Neural progenitor cell (in vitro differentiated cells): ENCODE measurements around the gene HS3ST4. TPM values are rescaled to one million over a fixed set of nuclear protein-coding genes. Genes with fewer than 3 reads are reported as not detected.

Source experiments
- DNase-seq: peaks from one replicate; pipeline ENCODE4 v3.0.0-alpha.2; 2016; ENCODE audit warnings: low spot score
- H2AFZ ChIP-seq: fragments of 200-600 bp; sonication (generic); replicated peaks from 2 replicates; pipeline ENCODE4 v1.6.1; 2016; ENCODE audit warnings: antibody characterized with exemption
- H3F3A ChIP-seq: fragments of 200-600 bp; sonication (generic); 2 replicates; pipeline ENCODE4 v1.6.1; 2016; ENCODE audit warnings: antibody characterized with exemption, low read depth
- H3K27ac ChIP-seq: fragments of 200-600 bp; sonication (generic); 2 replicates; pipeline ENCODE4 v1.5.1; 2016; ENCODE audit warnings: mild to moderate bottlenecking
- H3K27me3 ChIP-seq: fragments of 200-600 bp; sonication (generic); 2 replicates; pipeline ENCODE4 v1.6.1; 2016; ENCODE audit warnings: mild to moderate bottlenecking, moderate library complexity
- H3K36me3 ChIP-seq: fragments of 200-600 bp; sonication (generic); 2 replicates; pipeline ENCODE4 v1.5.1; 2016
- H3K4me1 ChIP-seq: fragments of 200-600 bp; sonication (generic); 2 replicates; pipeline ENCODE4 v1.6.1; 2016; ENCODE audit warnings: mixed run types
- H3K4me2 ChIP-seq: fragments of 200-600 bp; sonication (generic); 2 replicates; pipeline ENCODE4 v1.6.1; 2016
- H3K4me3 ChIP-seq: fragments of 200-600 bp; sonication (generic); 2 replicates; pipeline ENCODE4 v1.5.1; 2016
- H3K79me2 ChIP-seq: fragments of 200-600 bp; sonication (generic); 2 replicates; pipeline ENCODE4 v1.6.1; 2016; ENCODE audit warnings: low read depth
- H3K9ac ChIP-seq: fragments of 200-600 bp; sonication (generic); 2 replicates; pipeline ENCODE4 v1.6.1; 2016
- H3K9me3 ChIP-seq: fragments of 200-600 bp; sonication (generic); 2 replicates; pipeline ENCODE4 v1.5.1; 2016; ENCODE audit warnings: low read depth
- H4K20me1 ChIP-seq: fragments of 200-600 bp; sonication (generic); 2 replicates; pipeline ENCODE4 v1.6.1; 2016; ENCODE audit warnings: low read depth
- H3K27ac Mint-ChIP-seq: 3 replicates; pipeline ENCODE4 v1.8.0; 2021; ENCODE audit warnings: mixed read lengths
- H3K27me3 Mint-ChIP-seq: 2 replicates; pipeline ENCODE4 v1.8.0; 2022; ENCODE audit warnings: low read depth, mild to moderate bottlenecking, inconsistent platforms, moderate library complexity, mixed read lengths; ENCODE audit not compliant: insufficient read depth
- H3K36me3 Mint-ChIP-seq: 3 replicates; pipeline ENCODE4 v1.8.0; 2021; ENCODE audit warnings: mixed read lengths
- H3K4me1 Mint-ChIP-seq: 3 replicates; pipeline ENCODE4 v1.8.0; 2021; ENCODE audit warnings: mixed read lengths
- H3K4me3 Mint-ChIP-seq: 3 replicates; pipeline ENCODE4 v1.8.0; 2021; ENCODE audit warnings: mild to moderate bottlenecking, moderate library complexity, mixed read lengths
- H3K9me3 Mint-ChIP-seq: 3 replicates; pipeline ENCODE4 v1.8.0; 2020; ENCODE audit warnings: mixed read lengths
- CTCF ChIP-seq: fragments of 200-600 bp; sonication (generic); IDR thresholded peaks from 2 replicates; pipeline ENCODE4 v1.5.1; 2017; ENCODE audit warnings: antibody characterized with exemption, mild to moderate bottlenecking
- EZH2 ChIP-seq: fragments of 200-600 bp; sonication (generic); IDR thresholded peaks from 2 replicates; pipeline ENCODE4 v1.6.1; 2017; ENCODE audit warnings: antibody characterized with exemption, mild to moderate bottlenecking, moderate library complexity
- EZH2phosphoT487 ChIP-seq: fragments of 200-600 bp; sonication (generic); IDR thresholded peaks from 2 replicates; pipeline ENCODE4 v1.6.1; 2017; ENCODE audit warnings: antibody characterized with exemption
- total RNA-seq: library from RNA; depleted of rRNA; stranded (reverse); fragments of >200 nt; gene quantifications from 2 replicates; pipeline ENCODE4 v1.2.3, GENCODE V29; 2015; ENCODE audit warnings: low replicate concordance

Gene HS3ST4
- total RNA-seq, 1 donor from 2014 or later = 2.5 TPM

- TF ChIP-seq EZH2phosphoT487 (no peak), CTCF (no peak), EZH2 (no peak)
- no peak overlapping the region for H3K4me2 ChIP-seq
- H3F3A ChIP-seq = peaks cover 7% of the 10 kb centered on the region
- H4K20me1 ChIP-seq = no peaks in the 10 kb centered on the region
- no peaks in the 10 kb centered on the region for H3K27me3 ChIP-seq
- no peak for DNase-seq
- H3K4me3 Mint-ChIP-seq = no peak overlapping the region
- H3K9ac ChIP-seq = no peak overlapping the region
- no peaks in the 10 kb centered on the region for H3K36me3 ChIP-seq
- H3K4me1 ChIP-seq = no peaks in the 10 kb centered on the region
- H3K79me2 ChIP-seq = no peaks in the 10 kb centered on the region
- H3K9me3 Mint-ChIP-seq = peaks cover 4% of the 10 kb centered on the region
- no peak overlapping the region for H3K27ac ChIP-seq
- H3K36me3 Mint-ChIP-seq = no peaks in the 10 kb centered on the region
- H2AFZ ChIP-seq = no peak overlapping the region
- H3K27ac Mint-ChIP-seq = no peak overlapping the region
- no peaks in the 10 kb centered on the region for H3K9me3 ChIP-seq
- no peak overlapping the region for H3K4me3 ChIP-seq
- no peaks in the 10 kb centered on the region for H3K4me1 Mint-ChIP-seq
- peaks cover 5% of the 10 kb centered on the region for H3K27me3 Mint-ChIP-seq
These were observed 465.6 kb downstream of the HS3ST4 start for GRCh38 chr16:26157319-26157718.

- Histone ChIP-seq H4K20me1 (no peaks in the 10 kb centered on the region), H3K27ac (no peak overlapping the region), H3K27me3 (no peaks in the 10 kb centered on the region), H3K9me3 (no peaks in the 10 kb centered on the region), H2AFZ (no peak overlapping the region), H3K79me2 (no peaks in the 10 kb centered on the region), H3K36me3 (no peaks in the 10 kb centered on the region), H3K4me3 (no peak overlapping the region), H3K9ac (no peak overlapping the region), H3K4me2 (no peak overlapping the region), H3K4me1 (no peaks in the 10 kb centered on the region), H3F3A (peaks cover 7% of the 10 kb centered on the region)
- DNase-seq = no peak
- no peak overlapping the region for H3K4me3 Mint-ChIP-seq
- TF ChIP-seq CTCF = no peak
- TF ChIP-seq EZH2phosphoT487 = no peak
- no peak for TF ChIP-seq EZH2
- H3K36me3 Mint-ChIP-seq = no peaks in the 10 kb centered on the region
- peaks cover 5% of the 10 kb centered on the region for H3K27me3 Mint-ChIP-seq
- no peak overlapping the region for H3K27ac Mint-ChIP-seq
- peaks cover 4% of the 10 kb centered on the region for H3K9me3 Mint-ChIP-seq
- no peaks in the 10 kb centered on the region for H3K4me1 Mint-ChIP-seq
These were observed 466.5 kb downstream of the HS3ST4 start for GRCh38 chr16:26158142-26158759.

GRCh38 chr16:26161461-26162180 is 469.9 kb downstream of the HS3ST4 start:
- Histone ChIP-seq H3K9ac (no peak overlapping the region), H3K4me2 (no peak overlapping the region), H2AFZ (no peak overlapping the region), H3F3A (peaks cover 7% of the 10 kb centered on the region), H3K27me3 (no peaks in the 10 kb centered on the region), H3K27ac (no peak overlapping the region), H4K20me1 (no peaks in the 10 kb centered on the region), H3K4me3 (no peak overlapping the region), H3K9me3 (no peaks in the 10 kb centered on the region), H3K79me2 (no peaks in the 10 kb centered on the region), H3K36me3 (no peaks in the 10 kb centered on the region), H3K4me1 (no peaks in the 10 kb centered on the region)
- H3K36me3 Mint-ChIP-seq = no peaks in the 10 kb centered on the region
- DNase-seq = peak; percentile 54
- no peak overlapping the region for H3K4me3 Mint-ChIP-seq
- TF ChIP-seq CTCF (no peak), EZH2phosphoT487 (no peak), EZH2 (no peak)
- H3K27ac Mint-ChIP-seq = no peak overlapping the region
- H3K4me1 Mint-ChIP-seq = no peaks in the 10 kb centered on the region
- H3K27me3 Mint-ChIP-seq = peaks cover 6% of the 10 kb centered on the region
- H3K9me3 Mint-ChIP-seq = peaks cover 9% of the 10 kb centered on the region
